Liver (tissue), 9 donors: ENCODE data around the gene CECR2. TPM values are rescaled to one million over a fixed set of nuclear protein-coding genes. Genes with fewer than 3 reads are reported as not detected.

Experiments used
- DNase-seq: peaks from one replicate; pipeline ENCODE4 v3.0.0-alpha.2; 2017; ENCODE audit warnings: low spot score
- H3K27ac ChIP-seq, 2 donors: one replicate each; pipeline ENCODE4 v1.7.0; 2013; ENCODE audit warnings: inconsistent platforms in 2 of 2, low read length in 2 of 2, control low read depth in 1 of 2, low read depth in 1 of 2, mild to moderate bottlenecking in 1 of 2
- H3K27me3 ChIP-seq, 4 donors: one replicate each; pipeline versions ENCODE4 v1.6.1 to v1.7.0; 2013; ENCODE audit warnings: low read length in 3 of 4, inconsistent platforms in 1 of 4, mild to moderate bottlenecking in 1 of 4, moderate library complexity in 1 of 4; ENCODE audit not compliant: control insufficient read depth in 4 of 4, insufficient read depth in 4 of 4
- H3K36me3 ChIP-seq, 4 donors: one replicate each; pipeline versions ENCODE4 v1.6.1 to v1.7.0; 2013; ENCODE audit warnings: low read length in 3 of 4, mild to moderate bottlenecking in 3 of 4, low read depth in 1 of 4, moderate library complexity in 1 of 4; ENCODE audit not compliant: control insufficient read depth in 4 of 4, insufficient read depth in 3 of 4
- H3K4me1 ChIP-seq, 4 donors: one replicate each; pipeline versions ENCODE4 v1.6.1 to v1.7.0; 2013; ENCODE audit warnings: low read length in 3 of 4, mild to moderate bottlenecking in 3 of 4, moderate library complexity in 1 of 4; ENCODE audit not compliant: control insufficient read depth in 4 of 4, insufficient read depth in 4 of 4
- H3K4me3 ChIP-seq, 3 donors: one replicate each; pipeline versions ENCODE4 v1.6.1 to v1.7.0; 2013; ENCODE audit warnings: low read length in 3 of 3, control low read depth in 1 of 3, low read depth in 1 of 3, mild to moderate bottlenecking in 1 of 3
- H3K9ac ChIP-seq, 2 donors: one replicate each; pipeline ENCODE4 v1.7.0; 2013; ENCODE audit warnings: low read length in 2 of 2, mild to moderate bottlenecking in 2 of 2, moderate library complexity in 2 of 2, control low read depth in 1 of 2, low read depth in 1 of 2
- H3K9me3 ChIP-seq, 4 donors: one replicate each; pipeline versions ENCODE4 v1.6.1 to v1.7.0; 2013; ENCODE audit warnings: low read length in 3 of 4; ENCODE audit not compliant: control insufficient read depth in 4 of 4
- ATF3 ChIP-seq: IDR thresholded peaks from 2 replicates; pipeline ENCODE4 v1.6.1; 2016; ENCODE audit warnings: antibody characterized with exemption
- CTCF ChIP-seq: fragments of 150-350 bp; IDR thresholded peaks from 2 replicates; pipeline ENCODE4 v1.5.1; 2017; ENCODE audit warnings: improper control_type of control experiment, low read depth, low read length; ENCODE audit not compliant: missing input control
- EGR1 ChIP-seq, 2 donors: IDR thresholded peaks; 2 replicates each; pipeline ENCODE4 v1.6.1; 2016 to 2018; ENCODE audit warnings: antibody characterized with exemption in 2 of 2, low read depth in 2 of 2
- FOXA1 ChIP-seq: IDR thresholded peaks from 2 replicates; pipeline ENCODE4 v1.6.1; 2016; ENCODE audit warnings: antibody characterized with exemption
- FOXA2 ChIP-seq: IDR thresholded peaks from 2 replicates; pipeline ENCODE4 v1.6.1; 2016; ENCODE audit warnings: antibody characterized with exemption
- GABPA ChIP-seq, 2 donors: IDR thresholded peaks in 1 of 2; conservative IDR thresholded peaks in 1 of 2; 2 replicates each; pipeline ENCODE4 v1.6.1; 2016; ENCODE audit warnings: antibody characterized with exemption in 2 of 2, mild to moderate bottlenecking in 1 of 2, moderate library complexity in 1 of 2
- HNF4A ChIP-seq, 2 donors: conservative IDR thresholded peaks; 2 replicates each; pipeline ENCODE4 v1.6.1; 2016; ENCODE audit warnings: antibody characterized with exemption in 2 of 2, mild to moderate bottlenecking in 2 of 2
- HNF4G ChIP-seq: IDR thresholded peaks from 2 replicates; pipeline ENCODE4 v1.6.1; 2016; ENCODE audit warnings: antibody characterized with exemption
- JUND ChIP-seq, 2 donors: IDR thresholded peaks; 2 replicates each; pipeline ENCODE4 v1.6.1; 2016; ENCODE audit warnings: antibody characterized with exemption in 2 of 2
- MAX ChIP-seq: IDR thresholded peaks from 2 replicates; pipeline ENCODE4 v1.6.1; 2016; ENCODE audit warnings: antibody characterized with exemption
- NR2F2 ChIP-seq: IDR thresholded peaks from 2 replicates; pipeline ENCODE4 v1.6.1; 2016; ENCODE audit warnings: antibody characterized with exemption
- RAD21 ChIP-seq, 2 donors: IDR thresholded peaks; 2 replicates each; pipeline ENCODE4 v1.6.1; 2016; ENCODE audit warnings: antibody characterized with exemption in 2 of 2, mild to moderate bottlenecking in 2 of 2
- REST ChIP-seq: IDR thresholded peaks from 2 replicates; pipeline ENCODE4 v1.6.1; 2016; ENCODE audit warnings: antibody characterized with exemption, mild to moderate bottlenecking
- RXRA ChIP-seq, 2 donors: IDR thresholded peaks; 2 replicates each; pipeline ENCODE4 v1.6.1; 2017 to 2018; ENCODE audit warnings: antibody characterized with exemption in 2 of 2, mild to moderate bottlenecking in 1 of 2
- SP1 ChIP-seq: IDR thresholded peaks from 2 replicates; pipeline ENCODE4 v1.6.1; 2018; ENCODE audit warnings: antibody characterized with exemption, mild to moderate bottlenecking
- TAF1 ChIP-seq: conservative IDR thresholded peaks from 2 replicates; pipeline ENCODE4 v1.6.1; 2016; ENCODE audit warnings: antibody characterized with exemption, mild to moderate bottlenecking
- YY1 ChIP-seq: IDR thresholded peaks from 2 replicates; pipeline ENCODE4 v1.6.1; 2016; ENCODE audit warnings: antibody characterized with exemption, mild to moderate bottlenecking
- ZBTB33 ChIP-seq: IDR thresholded peaks from 2 replicates; pipeline ENCODE4 v1.6.1; 2016; ENCODE audit warnings: antibody characterized with exemption
- WGBS: extraction: QIAGEN DNeasy Blood & Tissue Kit; methylation state at CpG from one replicate; pipeline ENCODE4 v1.1.7; 2013; 5-methylcytosine and 5-hydroxymethylcytosine counted together
- polyA plus RNA-seq, 2 donors: library from polyadenylated mRNA; stranded (reverse) in 1 of 2; unstranded in 1 of 2; fragments of 200-250 nt in 1 of 2; fragments of >200 nt in 1 of 2; fragmentation: Nextera tagmentation in 1 of 2; extraction: Ambion mirVana in 1 of 2; gene quantifications; one replicate each; pipeline versions ENCODE4 v1.2.1 to v1.2.3, GENCODE V29; 2013 to 2015
- total RNA-seq, 2 donors: library from RNA; depleted of rRNA; stranded (reverse); fragments of >200 nt; gene quantifications; one replicate each; pipeline ENCODE4 v1.2.3, GENCODE V29; 2014
- donor health status: healthy.
- donor health status: healthy.
- donor health status: healthy.
- donor health status: healthy.
- donor health status: healthy.

Gene CECR2
- total and polyA plus RNA-seq, 4 donors = 1.8 to 9.7 (median 2.1) TPM

- Histone ChIP-seq H3K27me3 (no peaks in the 10 kb centered on the region), H3K4me1 (no peaks in the 10 kb centered on the region), H3K9ac (no peak overlapping the region), H3K27ac (no peak overlapping the region), H3K36me3 (peaks cover 6 to 50% (median 26%) of the 10 kb centered on the region in 4 donors), H3K4me3 (no peak overlapping the region), H3K9me3 (no peaks in the 10 kb centered on the region)
- no peak for TF ChIP-seq MAX
- no peak for TF ChIP-seq ZBTB33
- no peak for TF ChIP-seq CTCF
- TF ChIP-seq RXRA (IDR thresholded peaks at IDR 0.05) = no peak
- no peak for TF ChIP-seq FOXA2
- TF ChIP-seq HNF4A (conservative IDR thresholded peaks at IDR 0.05) = no peak
- TF ChIP-seq SP1 = no peak
- no peak for TF ChIP-seq YY1
- no peak for TF ChIP-seq RAD21 (IDR thresholded peaks at IDR 0.05)
- no peak for TF ChIP-seq REST
- TF ChIP-seq NR2F2 = no peak
- TF ChIP-seq TAF1 = no peak
- TF ChIP-seq EGR1 (IDR thresholded peaks at IDR 0.05; ENCODE audit: low read depth in 2 of 2) = no peak
- no peak for TF ChIP-seq HNF4G
- TF ChIP-seq JUND (IDR thresholded peaks at IDR 0.05) = no peak
- TF ChIP-seq FOXA1 = no peak
- no peak for TF ChIP-seq ATF3
- TF ChIP-seq GABPA (IDR thresholded peaks at IDR 0.05 in 1 of 2, conservative IDR thresholded peaks at IDR 0.05 in 1 of 2) = no peak
- DNase-seq = no peak
- 93% methylated on average over 10 of the region's 10 CpGs for WGBS
These were observed 179.9 kb downstream of the CECR2 start for GRCh38 chr22:17549183-17549582.
